Stomach (tissue), 9 donors: Measurements from ENCODE around the gene GABRG3. TPM values are rescaled to one million over a fixed set of nuclear protein-coding genes. Genes with fewer than 3 reads are reported as not detected.

ENCODE experiments used
- DNase-seq, 2 donors: peaks; one replicate each; pipeline versions ENCODE4 v3.0.0 to v3.0.0-alpha.2; 2013 to 2019
- H3K27ac ChIP-seq, 5 donors: fragments of 200-600 bp in 4 of 5; sonication (generic) in 4 of 5; one replicate each; pipeline ENCODE4 v1.5.1; 2013 to 2019; ENCODE audit warnings: mild to moderate bottlenecking in 1 of 5, moderate library complexity in 1 of 5
- H3K27me3 ChIP-seq, 3 donors: fragments of 200-600 bp; sonication (generic); one replicate each; pipeline ENCODE4 v1.5.1; 2017 to 2019; ENCODE audit warnings: mixed run types in 1 of 3
- H3K36me3 ChIP-seq, 4 donors: fragments of 200-600 bp; sonication (generic); 1 replicate in 3 of 4; 2 replicates in 1 of 4; pipeline ENCODE4 v1.5.1; 2016 to 2019
- H3K4me1 ChIP-seq, 4 donors: fragments of 200-600 bp; sonication (generic); one replicate each; pipeline ENCODE4 v1.5.1; 2016 to 2019
- H3K4me3 ChIP-seq, 4 donors: fragments of 200-600 bp; sonication (generic) in 3 of 4; one replicate each; pipeline ENCODE4 v1.5.1; 2016 to 2019; ENCODE audit warnings: mild to moderate bottlenecking in 1 of 4
- H3K9me3 ChIP-seq, 4 donors: fragments of 200-600 bp; sonication (generic); one replicate each; pipeline ENCODE4 v1.5.1; 2016 to 2019
- EP300 ChIP-seq: sonication (generic); formaldehyde crosslinking; IDR thresholded peaks from one replicate; pipeline ENCODE4 v1.6.1; 2017; ENCODE audit warnings: antibody characterized with exemption
- POLR2A ChIP-seq, 4 donors: fragments of 450-650 bp; IDR thresholded peaks; one replicate each; pipeline ENCODE4 v1.6.1; 2016; ENCODE audit warnings: antibody characterized with exemption in 4 of 4, control low read depth in 2 of 4, mild to moderate bottlenecking in 1 of 4, moderate library complexity in 1 of 4
- POLR2AphosphoS5 ChIP-seq, 3 donors: sonication (generic); formaldehyde crosslinking; IDR thresholded peaks; one replicate each; pipeline ENCODE4 v1.6.1; 2016; ENCODE audit warnings: antibody characterized with exemption in 3 of 3
- WGBS, 5 donors: extraction: QIAGEN DNeasy Blood & Tissue Kit in 3 of 5; methylation state at CpG; one replicate each; pipeline versions ENCODE4 v1.1.5 to v1.1.7; 2013 to 2018; 5-methylcytosine and 5-hydroxymethylcytosine counted together
- intact Hi-C: fragments of 100-400 bp; cut with DNase I; formaldehyde crosslinking; loops from one replicate; pipeline ENCODE4 v1.15.1; 2023; ENCODE audit warnings: low total_unique reads
- polyA plus RNA-seq, 3 donors: library from polyadenylated mRNA; stranded (reverse); fragments of 200-250 nt; gene quantifications; one replicate each; pipeline ENCODE4 v1.2.3, GENCODE V29; 2013
- total RNA-seq, 5 donors: library from RNA; depleted of rRNA; stranded (reverse); fragments of >200 nt; gene quantifications; one replicate each; pipeline versions ENCODE4 v1.1.0 to v1.2.3, GENCODE V29; 2014 to 2016
- TF ChIP-seq, protein P1 (sequence below), 7 experiments: fragments of 450-650 bp in 4 of 7; fragments of 200-600 bp in 3 of 7; sonication (generic) in 3 of 7; IDR thresholded peaks; one replicate each; pipeline ENCODE4 v1.5.1; 2016 to 2019; ENCODE audit warnings: antibody characterized with exemption in 7 of 7, control low read depth in 2 of 7, mild to moderate bottlenecking in 1 of 7
- donor health status: healthy with polysubstance abuse.
- donor health status: Bipolar disorder and iron deficiency.
- donor health status: healthy.

GABRG3 gene
- total and polyA plus RNA-seq, 8 donors, result 0.37 to 1.5 TPM; not detected in 6

DNA sequence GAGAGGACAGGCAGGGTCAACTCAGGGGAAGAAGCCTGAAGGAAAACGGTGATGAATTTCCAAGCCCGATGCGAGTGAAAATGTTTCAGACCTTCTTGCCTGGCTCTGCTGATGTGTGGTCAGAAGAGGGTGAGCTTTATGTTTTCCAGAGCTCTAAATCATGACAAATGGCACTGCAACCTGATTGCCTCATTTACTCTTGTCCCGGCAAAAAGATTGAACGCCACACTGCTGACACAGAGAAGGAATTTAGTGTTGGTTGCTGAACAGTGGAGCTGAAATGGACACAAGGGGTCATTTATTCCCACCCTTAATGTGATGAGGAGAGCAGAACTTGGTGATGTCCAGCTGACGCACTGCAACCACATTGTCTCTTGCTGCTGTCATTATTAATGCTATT lies 36.1 kb upstream of the GABRG3 start:
- WGBS, 5 donors, result 86 to 92% (median 91%) methylated on average over 6 of the region's 6 CpGs
- H3K4me1 ChIP-seq, result no peaks in the 10 kb centered on the region
- no peaks in the 10 kb centered on the region for H3K9me3 ChIP-seq
- no peak overlapping the region for H3K4me3 ChIP-seq
- peaks cover 0 to 28% (median 0%) of the 10 kb centered on the region in 4 donors for H3K36me3 ChIP-seq
- intact Hi-C loops, result no loop called here
- no peak overlapping the region for H3K27ac ChIP-seq
- DNase-seq, result no peak
- no peak for TF ChIP-seq EP300
- TF ChIP-seq, protein P1, sequence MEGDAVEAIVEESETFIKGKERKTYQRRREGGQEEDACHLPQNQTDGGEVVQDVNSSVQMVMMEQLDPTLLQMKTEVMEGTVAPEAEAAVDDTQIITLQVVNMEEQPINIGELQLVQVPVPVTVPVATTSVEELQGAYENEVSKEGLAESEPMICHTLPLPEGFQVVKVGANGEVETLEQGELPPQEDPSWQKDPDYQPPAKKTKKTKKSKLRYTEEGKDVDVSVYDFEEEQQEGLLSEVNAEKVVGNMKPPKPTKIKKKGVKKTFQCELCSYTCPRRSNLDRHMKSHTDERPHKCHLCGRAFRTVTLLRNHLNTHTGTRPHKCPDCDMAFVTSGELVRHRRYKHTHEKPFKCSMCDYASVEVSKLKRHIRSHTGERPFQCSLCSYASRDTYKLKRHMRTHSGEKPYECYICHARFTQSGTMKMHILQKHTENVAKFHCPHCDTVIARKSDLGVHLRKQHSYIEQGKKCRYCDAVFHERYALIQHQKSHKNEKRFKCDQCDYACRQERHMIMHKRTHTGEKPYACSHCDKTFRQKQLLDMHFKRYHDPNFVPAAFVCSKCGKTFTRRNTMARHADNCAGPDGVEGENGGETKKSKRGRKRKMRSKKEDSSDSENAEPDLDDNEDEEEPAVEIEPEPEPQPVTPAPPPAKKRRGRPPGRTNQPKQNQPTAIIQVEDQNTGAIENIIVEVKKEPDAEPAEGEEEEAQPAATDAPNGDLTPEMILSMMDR (IDR thresholded peaks at IDR 0.05), result no peak
- no peak for TF ChIP-seq POLR2A (IDR thresholded peaks at IDR 0.05)
- TF ChIP-seq POLR2AphosphoS5 (IDR thresholded peaks at IDR 0.05), result no peak
- no peaks in the 10 kb centered on the region for H3K27me3 ChIP-seq

DNA sequence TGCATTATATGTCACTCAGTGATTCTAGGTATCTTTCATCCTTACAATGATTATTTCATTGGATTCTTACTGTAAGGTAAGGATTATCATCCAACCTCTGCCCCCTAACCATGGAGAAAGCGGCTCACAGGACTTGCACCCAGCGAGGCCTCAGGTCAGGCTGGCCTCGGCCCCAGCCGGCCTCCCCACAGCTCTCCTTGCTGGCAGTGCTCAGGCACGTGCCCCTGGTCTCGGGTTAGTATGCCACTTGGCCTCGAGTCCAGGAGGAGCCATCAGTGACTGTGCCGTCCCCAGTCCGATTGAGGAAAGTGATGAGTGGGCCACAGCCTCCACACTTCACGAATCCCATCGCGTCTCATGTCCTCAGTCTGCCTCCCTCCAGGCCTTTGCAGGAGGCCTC lies 35.7 kb upstream of the GABRG3 start:
- WGBS, 5 donors, result 84 to 92% (median 88%) methylated on average over 9 to 12 of the region's 12 CpGs
- TF ChIP-seq POLR2A (IDR thresholded peaks at IDR 0.05) (no peak), EP300 (no peak), POLR2AphosphoS5 (IDR thresholded peaks at IDR 0.05) (no peak)
- TF ChIP-seq, protein P1 (IDR thresholded peaks at IDR 0.05), result no peak

DNA sequence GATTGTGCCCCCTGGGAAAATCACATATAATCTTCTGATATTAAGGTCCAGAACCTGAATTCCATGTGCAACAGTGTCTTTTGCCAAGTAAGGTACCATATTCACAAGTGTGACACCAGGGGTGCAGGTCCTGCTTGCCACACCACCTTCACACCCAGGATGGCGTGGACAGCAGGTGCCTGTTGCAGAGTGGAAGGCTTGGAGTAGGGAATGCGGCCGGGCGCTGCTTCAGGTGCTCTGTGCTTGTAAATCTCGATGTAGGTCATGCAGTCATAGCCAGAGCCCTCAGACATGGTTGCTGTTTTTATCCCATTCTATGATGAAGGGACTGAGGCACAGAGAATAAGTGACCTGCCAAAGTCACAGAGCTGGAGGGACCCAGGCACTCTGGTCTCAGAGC lies 34.5 kb upstream of the GABRG3 start:
- no peaks in the 10 kb centered on the region for H3K9me3 ChIP-seq
- no peak overlapping the region for H3K4me3 ChIP-seq
- TF ChIP-seq, protein P1 (IDR thresholded peaks at IDR 0.05), result no peak
- TF ChIP-seq EP300 (no peak), POLR2A (IDR thresholded peaks at IDR 0.05) (no peak), POLR2AphosphoS5 (IDR thresholded peaks at IDR 0.05) (no peak)
- peaks cover 0 to 30% (median 0%) of the 10 kb centered on the region in 4 donors for H3K36me3 ChIP-seq
- H3K27me3 ChIP-seq, result no peaks in the 10 kb centered on the region
- intact Hi-C loops, result no loop called here
- no peak for DNase-seq
- no peak overlapping the region for H3K27ac ChIP-seq
- H3K4me1 ChIP-seq, result no peaks in the 10 kb centered on the region
- 71 to 94% (median 90%) methylated on average over 5 of the region's 5 CpGs for WGBS, 5 donors

More for the DNA sequence above, 35.7 kb upstream of the GABRG3 start:
- Histone ChIP-seq H3K4me3 (no peak overlapping the region), H3K27me3 (no peaks in the 10 kb centered on the region), H3K9me3 (no peaks in the 10 kb centered on the region), H3K36me3 (peaks cover 0 to 29% (median 0%) of the 10 kb centered on the region in 4 donors), H3K4me1 (no peaks in the 10 kb centered on the region), H3K27ac (no peak overlapping the region)
- intact Hi-C loops, result no loop called here
- DNase-seq, result no peak

DNA sequence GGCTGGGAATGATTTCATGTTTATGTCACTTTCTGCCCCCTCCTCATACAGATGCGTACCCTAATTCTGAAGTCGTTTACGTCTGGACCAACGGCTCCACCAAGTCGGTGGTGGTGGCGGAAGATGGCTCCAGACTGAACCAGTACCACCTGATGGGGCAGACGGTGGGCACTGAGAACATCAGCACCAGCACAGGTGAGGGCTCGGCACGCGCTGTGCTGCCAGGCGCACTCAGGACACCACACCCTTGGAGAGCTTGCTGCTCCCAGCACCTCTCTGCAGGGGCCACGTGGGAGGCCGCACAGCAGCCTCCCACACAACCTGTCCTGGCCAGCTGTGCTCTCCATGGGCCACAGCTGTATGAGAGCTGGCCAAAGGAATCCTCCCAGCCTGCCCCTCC lies 33.8 kb upstream of the GABRG3 start:
- no peak for TF ChIP-seq POLR2A (IDR thresholded peaks at IDR 0.05)
- TF ChIP-seq, protein P1 (IDR thresholded peaks at IDR 0.05), result no peak
- no peak for TF ChIP-seq EP300
- no peak for TF ChIP-seq POLR2AphosphoS5 (IDR thresholded peaks at IDR 0.05)
- Histone ChIP-seq H3K36me3 (peaks cover 0 to 37% (median 0%) of the 10 kb centered on the region in 4 donors), H3K4me3 (no peak overlapping the region), H3K4me1 (no peaks in the 10 kb centered on the region), H3K9me3 (no peaks in the 10 kb centered on the region), H3K27ac (no peak overlapping the region), H3K27me3 (no peaks in the 10 kb centered on the region)
- 89 to 91% (median 91%) methylated on average over 11 to 13 of the region's 13 CpGs for WGBS, 5 donors
- intact Hi-C loops, result no loop called here
- no peak for DNase-seq
